HCT116 (cell line): ENCODE measurements around the gene GPHN. TPM values are rescaled to one million over a fixed set of nuclear protein-coding genes. Genes with fewer than 3 reads are reported as not detected.

Experiments used
- ATAC-seq: fragments of 200-7000 bp; cut with Tn5 transposase; 2 replicates; pipeline ENCODE4 v1.9.1; 2020; ENCODE audit warnings: mild to moderate bottlenecking, moderate library complexity
- BruUV-seq: library from RNA; stranded (reverse); fragments of 400-500 nt; replicated peaks from 2 replicates; lab custom pipeline; 2021; lab: Mats Ljungman, UMichigan
- CTCF ChIA-PET: fragments of 300-600 bp; sonication (Branson Sonifier 250); formaldehyde crosslinking; loops from one replicate; lab custom pipeline; 2021; ENCODE audit warnings: antibody characterized with exemption; lab: Charles Lee
- POLR2A ChIA-PET: fragments of 300-600, 350-600 bp; sonication (Branson Sonifier 250); formaldehyde crosslinking; loops from one replicate; lab custom pipeline; 2021; ENCODE audit warnings: antibody characterized with exemption; lab: Charles Lee
- RAD21 ChIA-PET, 2 experiments: fragments of 300-600 bp; sonication (Branson Sonifier 250); formaldehyde crosslinking; loops; one replicate each; lab custom pipeline; 2023; ENCODE audit warnings: low total read pairs in 2 of 2; ENCODE audit not compliant: uncharacterized antibody in 2 of 2, unreplicated experiment in 2 of 2, low non-redundant PET in 1 of 2; lab: Charles Lee
- DNase-seq: peaks from one replicate; pipeline ENCODE4 v3.0.0-alpha.2; 2010; ENCODE audit warnings: low read depth, low spot score
- H2AFZ ChIP-seq: fragments of 200-600 bp; shearing (Covaris generic), sonication (generic); 2 replicates; pipeline ENCODE4 v1.6.1; 2017; ENCODE audit warnings: low read depth, mixed run types, mixed read lengths, antibody characterized with exemption, low read length; ENCODE audit not compliant: poor library complexity, severe bottlenecking
- H3K27ac ChIP-seq: 2 replicates; pipeline ENCODE4 v1.5.1; 2012; ENCODE audit warnings: low read depth, low read length
- H3K27me3 ChIP-seq: fragments of 200-600 bp; sonication (generic); 2 replicates; pipeline ENCODE4 v1.6.1; 2016; ENCODE audit warnings: mixed run types, low read length, mixed read lengths; ENCODE audit not compliant: insufficient read depth
- H3K36me3 ChIP-seq, 2 experiments: fragments of 200-500 bp in 1 of 2; fragments of 200-600 bp in 1 of 2; sonication (Bioruptor generic) in 1 of 2; sonication (generic) in 1 of 2; 2 replicates each; pipeline versions ENCODE4 v1.5.1 to v1.6.1; 2014 to 2016; ENCODE audit warnings: low read length in 2 of 2, inconsistent platforms in 1 of 2, mixed read lengths in 1 of 2, mixed run types in 1 of 2; ENCODE audit not compliant: insufficient read depth in 2 of 2, control insufficient read depth in 1 of 2
- H3K4me1 ChIP-seq, 2 experiments: fragments of 200-600 bp in 1 of 2; sonication (generic) in 1 of 2; 2 replicates each; pipeline versions ENCODE4 v1.5.1 to v1.6.1; 2012 to 2017; ENCODE audit warnings: low read length in 2 of 2, inconsistent platforms in 1 of 2, mild to moderate bottlenecking in 1 of 2, mixed read lengths in 1 of 2, mixed run types in 1 of 2, moderate library complexity in 1 of 2; ENCODE audit not compliant: insufficient read depth in 2 of 2, control insufficient read depth in 1 of 2
- H3K4me2 ChIP-seq: fragments of 200-600 bp; sonication (generic); 2 replicates; pipeline ENCODE4 v1.6.1; 2017; ENCODE audit warnings: mixed run types, low read length, mixed read lengths
- H3K4me3 ChIP-seq, 2 experiments: fragments of 200-600 bp in 1 of 2; sonication (generic) in 1 of 2; replicated peaks in 1 of 2; 2 replicates each; pipeline ENCODE4 v1.5.1; 2011 to 2016; ENCODE audit warnings: low read length in 2 of 2, control low read depth in 1 of 2, low read depth in 1 of 2, mild to moderate bottlenecking in 1 of 2, mixed read lengths in 1 of 2, mixed run types in 1 of 2
- H3K79me2 ChIP-seq: fragments of 200-600 bp; sonication (generic); 2 replicates; pipeline ENCODE4 v1.6.1; 2017; ENCODE audit warnings: mild to moderate bottlenecking, mixed run types, low read length, moderate library complexity, mixed read lengths; ENCODE audit not compliant: insufficient read depth
- H3K9ac ChIP-seq: fragments of 200-600 bp; sonication (generic); 2 replicates; pipeline ENCODE4 v1.6.1; 2016; ENCODE audit warnings: low read length, mixed read lengths
- H3K9me2 ChIP-seq: fragments of 200-600 bp; sonication (generic), shearing (Covaris generic); 2 replicates; pipeline ENCODE4 v1.6.1; 2017; ENCODE audit warnings: mixed run types, mild to moderate bottlenecking, moderate library complexity; ENCODE audit not compliant: insufficient read depth
- H3K9me3 ChIP-seq, 2 experiments: fragments of 200-500 bp in 1 of 2; fragments of 200-600 bp in 1 of 2; sonication (Bioruptor generic) in 1 of 2; sonication (generic) in 1 of 2; 2 replicates each; pipeline ENCODE4 v1.6.1; 2014 to 2017; ENCODE audit warnings: low read length in 2 of 2, mixed read lengths in 2 of 2, inconsistent platforms in 1 of 2, low read depth in 1 of 2, mild to moderate bottlenecking in 1 of 2, mixed run types in 1 of 2, moderate library complexity in 1 of 2; ENCODE audit not compliant: control insufficient read depth in 1 of 2, insufficient read depth in 1 of 2
- H4K20me1 ChIP-seq: fragments of 200-600 bp; sonication (generic), shearing (Covaris generic); 2 replicates; pipeline ENCODE4 v1.6.1; 2017; ENCODE audit warnings: mixed run types, mild to moderate bottlenecking, moderate library complexity; ENCODE audit not compliant: insufficient read depth
- CBX3 ChIP-seq: IDR thresholded peaks from 2 replicates; pipeline ENCODE4 v1.6.1; 2012; ENCODE audit warnings: low read depth
- EGR1 ChIP-seq: IDR thresholded peaks from 2 replicates; pipeline ENCODE4 v1.6.1; 2012; ENCODE audit warnings: low read depth
- ELF1 ChIP-seq: IDR thresholded peaks from 2 replicates; pipeline ENCODE4 v1.6.1; 2012; ENCODE audit warnings: low read depth, borderline replicate concordance
- JUND ChIP-seq: IDR thresholded peaks from 2 replicates; pipeline ENCODE4 v1.6.1; 2012
- MAX ChIP-seq: IDR thresholded peaks from 2 replicates; pipeline ENCODE4 v1.6.1; 2012
- RAD21 ChIP-seq: IDR thresholded peaks from 2 replicates; pipeline ENCODE4 v1.6.1; 2012; ENCODE audit warnings: low read depth, mild to moderate bottlenecking
- SP1 ChIP-seq: IDR thresholded peaks from 2 replicates; pipeline ENCODE4 v1.6.1; 2012; ENCODE audit warnings: low read depth
- YY1 ChIP-seq: IDR thresholded peaks from 2 replicates; pipeline ENCODE4 v1.6.1; 2011; ENCODE audit warnings: low read length, low read depth, moderate library complexity, mild to moderate bottlenecking; ENCODE audit not compliant: insufficient replicate concordance; ENCODE audit errors: extremely low read depth
- intact Hi-C: fragments of 100-400 bp; cut with micrococcal nuclease; formaldehyde crosslinking; loops from 2 replicates; pipeline ENCODE4 v1.10.0; 2022
- total RNA-seq: library from RNA; stranded (reverse); gene quantifications from one replicate; pipeline ENCODE4 v1.2.1, GENCODE V29; 2021; ENCODE audit not compliant: unreplicated experiment

GPHN gene
- total RNA-seq, 1 experiment from 2014 or later, result 43.8 TPM

DNA sequence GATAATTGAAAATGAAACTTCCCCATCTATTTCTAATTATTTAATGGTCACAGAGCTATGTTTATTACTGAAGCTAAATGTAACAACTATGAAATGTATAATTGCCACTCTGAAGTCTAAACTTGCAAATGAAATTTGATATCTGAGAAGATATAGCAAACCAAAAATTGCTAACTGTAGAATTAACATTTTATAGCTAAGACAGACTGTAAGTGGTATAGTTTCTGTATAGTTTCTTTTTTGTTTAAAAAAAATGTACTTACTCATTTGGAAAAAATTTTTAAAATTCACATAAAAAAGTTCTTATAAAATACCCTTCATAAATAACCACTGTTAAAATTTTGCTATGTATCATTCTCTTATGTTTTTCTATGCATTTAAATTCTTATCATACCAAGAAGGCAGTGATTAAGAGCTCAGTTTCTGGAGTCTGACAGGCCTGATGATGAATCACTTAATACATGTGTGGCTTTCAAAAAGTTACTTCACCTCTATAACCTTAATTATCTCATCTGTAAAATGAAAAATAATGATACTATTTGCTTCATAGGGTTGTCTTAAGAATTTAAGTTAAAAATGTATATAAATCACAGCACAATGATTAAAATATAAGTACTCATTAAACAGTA lies 466.6 kb downstream of the GPHN start:
- no peak overlapping the region for H3K27ac ChIP-seq
- ChIA-PET CTCF (no interaction called here), RAD21 (no interaction called here), POLR2A (no interaction called here)
- no peaks in the 10 kb centered on the region for H3K9me2 ChIP-seq
- H3K4me2 ChIP-seq, result no peak overlapping the region
- H3K4me3 ChIP-seq, result no peak overlapping the region
- no peaks in the 10 kb centered on the region for H3K4me1 ChIP-seq
- H2AFZ ChIP-seq, result no peak overlapping the region
- DNase-seq (no peak), ATAC-seq (no peak)
- intact Hi-C loops, result no loop called here
- no peak for TF ChIP-seq CBX3
- H3K79me2 ChIP-seq, result no peaks in the 10 kb centered on the region
- H3K36me3 ChIP-seq, result no peaks in the 10 kb centered on the region
- no peaks in the 10 kb centered on the region for H4K20me1 ChIP-seq
- no TSS peak for BruUV-seq
- no peaks in the 10 kb centered on the region for H3K9me3 ChIP-seq
- no peak overlapping the region for H3K9ac ChIP-seq
- H3K27me3 ChIP-seq, result no peaks in the 10 kb centered on the region

DNA sequence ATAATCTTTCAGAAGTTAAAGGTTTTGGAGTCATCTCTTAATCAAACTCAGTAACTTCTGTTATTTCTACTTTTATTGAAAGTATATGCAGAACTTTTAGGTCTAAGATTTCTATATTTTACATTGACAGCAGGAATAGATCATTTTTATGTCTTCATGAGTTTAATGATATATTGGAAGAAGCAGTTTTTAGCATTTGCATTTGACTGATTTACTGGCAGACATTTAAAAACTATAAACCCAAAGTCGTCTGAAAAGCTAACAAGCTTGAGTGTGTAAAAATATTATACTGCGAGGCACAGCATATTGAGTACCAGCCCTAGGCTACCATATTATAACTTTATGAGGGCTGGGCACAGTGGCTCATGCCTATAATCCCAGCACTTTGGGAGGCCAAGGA lies 467.3 kb downstream of the GPHN start:
- no peak overlapping the region for H3K9ac ChIP-seq
- BruUV-seq, result no TSS peak
- POLR2A ChIA-PET, result no interaction called here
- H3K27ac ChIP-seq, result no peak overlapping the region
- H3K9me3 ChIP-seq, result no peaks in the 10 kb centered on the region
- intact Hi-C loops, result no loop called here
- H2AFZ ChIP-seq, result no peak overlapping the region
- H3K27me3 ChIP-seq, result no peaks in the 10 kb centered on the region
- H4K20me1 ChIP-seq, result no peaks in the 10 kb centered on the region
- no peaks in the 10 kb centered on the region for H3K9me2 ChIP-seq
- H3K4me1 ChIP-seq, result no peaks in the 10 kb centered on the region
- DNase-seq, result no peak
- no peak for TF ChIP-seq MAX
- no peak for TF ChIP-seq JUND
- no peak for TF ChIP-seq RAD21
- no peak for TF ChIP-seq YY1
- TF ChIP-seq SP1, result no peak
- no peak for TF ChIP-seq EGR1
- no peak for TF ChIP-seq ELF1
- H3K4me2 ChIP-seq, result no peak overlapping the region
- CTCF ChIA-PET, result no interaction called here
- RAD21 ChIA-PET, result no interaction called here
- no peak overlapping the region for H3K4me3 ChIP-seq
- no peaks in the 10 kb centered on the region for H3K36me3 ChIP-seq
- ATAC-seq, result no peak
- no peaks in the 10 kb centered on the region for H3K79me2 ChIP-seq
